Stimulated activated CD8-positive, alpha-beta memory T cell treated with anti-CD3 and anti-CD28 coated beads, Interleukin-2, amount 100 ng/mL, for 1 hour (primary cell): ENCODE measurements around the gene RNF180.
"Not testable (repeated sequence)": the region's sequence is repeated elsewhere in the genome, so short reads cannot be mapped to it uniquely, and the experiment has no call there.

Experiments used
- DNase-seq, 2 donors: peaks; one replicate each; pipeline ENCODE4 v3.0.0-alpha.2; 2020; ENCODE audit warnings: low read depth in 2 of 2

The RNF180 gene

DNA sequence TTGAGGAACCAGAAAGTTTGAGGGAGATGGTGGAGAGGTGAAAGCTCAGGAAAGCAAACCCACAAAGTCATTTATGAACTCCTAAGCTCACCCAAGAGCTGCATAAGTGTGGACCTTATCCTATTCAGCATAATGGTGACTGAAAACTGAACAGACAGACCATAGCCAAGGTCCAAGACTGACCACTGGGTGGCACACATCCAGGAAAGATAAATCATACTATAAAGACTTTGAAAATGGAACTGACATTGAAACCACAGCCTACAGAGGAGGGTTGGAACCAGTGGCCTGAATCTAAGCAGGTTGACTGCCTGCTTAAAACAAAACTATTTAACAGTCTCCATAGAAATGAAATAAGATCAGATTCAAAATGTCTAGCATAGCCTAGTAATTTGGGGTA is 219.1 kb downstream of the RNF180 start:
- DNase-seq = no peak

DNA sequence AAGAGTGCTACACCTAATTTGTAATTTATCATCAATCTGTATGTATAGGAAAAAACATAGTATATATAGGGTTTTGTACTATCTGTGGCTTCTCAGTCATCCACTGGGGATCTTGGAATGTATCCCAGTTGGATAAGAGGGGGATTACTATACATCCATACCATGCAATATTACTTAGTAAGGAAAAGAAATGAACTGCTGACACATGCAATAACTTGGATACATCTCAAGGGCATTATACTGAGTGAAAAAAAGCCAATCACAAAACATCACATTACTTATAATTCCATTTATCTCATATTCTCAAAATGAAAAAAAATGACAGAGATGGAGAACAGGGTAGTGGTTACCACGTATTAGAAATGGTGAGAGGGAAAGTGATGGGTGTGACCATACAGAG is 231.9 kb downstream of the RNF180 start:
- no peak for DNase-seq

DNA sequence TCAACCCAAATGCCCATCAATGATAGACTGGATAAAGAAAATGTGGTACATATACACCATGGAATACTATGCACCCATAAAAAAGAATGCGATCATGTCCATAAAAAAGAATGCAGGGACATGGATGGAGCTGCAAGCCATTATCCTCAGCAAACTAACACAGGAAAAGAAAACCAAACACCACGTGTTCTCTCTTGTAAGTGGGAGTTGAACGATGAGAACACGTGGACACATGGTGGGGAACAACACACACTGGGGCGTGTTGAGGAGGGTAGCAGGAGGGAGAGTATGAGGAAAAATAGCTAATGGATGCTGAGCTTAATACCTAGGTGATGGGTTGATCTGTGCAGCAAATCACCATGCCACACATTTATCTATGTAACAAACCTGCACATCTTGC is 233.1 kb downstream of the RNF180 start:
- DNase-seq = not testable (repeated sequence)

DNA sequence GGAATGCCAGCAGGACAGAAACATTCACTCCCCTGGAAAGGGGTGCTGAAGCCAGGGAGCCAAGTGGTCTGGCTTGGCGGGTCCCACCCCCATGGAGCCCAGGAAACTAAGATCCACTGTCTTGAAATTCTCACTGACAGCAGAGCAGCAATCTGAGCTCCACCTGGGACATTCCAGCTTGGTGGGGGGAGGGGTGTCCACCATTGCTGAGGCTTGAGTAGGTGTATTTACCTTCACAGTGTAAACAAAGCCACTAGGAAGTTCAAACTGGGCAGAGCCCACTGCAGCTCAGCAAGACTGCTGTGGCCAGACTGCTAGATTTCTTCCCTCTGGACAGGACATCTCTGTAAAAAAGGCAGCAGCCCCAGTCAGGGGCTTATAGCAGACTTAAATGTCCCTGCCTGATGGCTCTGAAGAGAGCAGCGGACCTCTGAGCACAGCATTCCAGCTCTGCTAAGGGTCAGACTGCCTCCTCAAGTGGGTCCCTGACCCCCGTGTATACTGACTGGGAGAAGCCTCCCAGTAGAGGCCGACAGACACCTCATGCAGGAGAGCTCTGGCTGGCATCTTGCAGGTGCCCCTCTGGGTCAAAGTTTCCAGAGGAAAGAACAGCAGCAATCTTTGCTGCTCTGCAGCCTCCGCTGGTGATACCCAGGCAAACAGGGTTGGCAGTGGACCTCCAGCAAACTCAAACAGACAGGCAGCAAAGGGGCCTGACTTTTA is 241.6 kb downstream of the RNF180 start:
- not testable (repeated sequence) for DNase-seq

DNA sequence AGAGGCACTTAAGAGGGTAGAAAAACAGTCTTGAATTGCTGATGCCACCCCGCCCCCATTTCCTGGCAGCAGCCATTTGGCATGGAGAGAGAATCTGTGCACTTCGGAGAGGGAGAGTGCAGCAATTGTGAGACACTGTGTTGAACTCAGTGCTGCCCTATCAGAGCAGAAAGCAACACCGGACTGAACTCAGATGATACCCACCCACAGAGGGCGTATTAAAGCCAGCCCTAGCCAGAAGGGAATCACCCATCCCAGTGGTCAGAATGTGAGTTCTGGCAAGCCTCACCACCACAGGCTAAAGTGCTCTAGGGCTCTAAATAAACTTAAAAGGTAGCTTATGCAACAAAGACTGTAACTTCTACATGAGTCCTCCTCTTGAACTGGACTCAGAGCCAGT is 251.7 kb downstream of the RNF180 start:
- no peak for DNase-seq

DNA sequence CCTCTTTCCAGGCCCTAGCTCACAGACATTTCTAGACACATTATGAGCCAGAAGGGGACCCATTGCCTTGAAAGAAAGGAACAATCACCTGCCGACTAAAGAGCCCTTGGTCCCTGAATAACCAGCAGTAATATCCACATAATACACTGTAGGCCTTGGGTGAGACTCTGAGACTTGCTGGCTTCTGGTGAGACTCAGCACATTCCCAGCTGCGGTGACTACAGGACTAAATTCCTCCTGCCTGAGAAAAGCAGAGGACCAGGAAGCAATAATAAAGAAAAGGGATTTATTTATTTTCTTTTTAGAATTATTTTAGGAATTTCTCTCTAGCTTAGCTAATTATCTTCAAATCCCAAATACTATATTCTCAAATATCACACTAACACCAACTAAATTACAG is 252.4 kb downstream of the RNF180 start:
- DNase-seq = no peak
